NT2/D1 (cell line): ENCODE data around the gene SSMEM1.
"Not testable (repeated sequence)": the region's sequence is repeated elsewhere in the genome, so short reads cannot be mapped to it uniquely, and the experiment has no call there.

Experiments used
- DNase-seq: peaks from one replicate; pipeline ENCODE4 v3.0.0-alpha.2; 2011; ENCODE audit warnings: low read depth, low spot score
- H3K27me3 ChIP-seq: 2 replicates; pipeline ENCODE4 v1.6.0; 2011; ENCODE audit warnings: mild to moderate bottlenecking; ENCODE audit not compliant: insufficient read length, insufficient read depth
- H3K36me3 ChIP-seq: 2 replicates; pipeline ENCODE4 v1.6.1; 2011; ENCODE audit warnings: mild to moderate bottlenecking, low read length, mixed read lengths; ENCODE audit not compliant: insufficient read depth, insufficient read length
- H3K4me1 ChIP-seq: 2 replicates; pipeline ENCODE4 v1.5.1; 2011; ENCODE audit not compliant: insufficient read depth, insufficient read length
- H3K4me3 ChIP-seq: 2 replicates; pipeline ENCODE4 v1.5.1; 2011; ENCODE audit warnings: low read depth; ENCODE audit not compliant: insufficient read length
- H3K9ac ChIP-seq: 2 replicates; pipeline ENCODE4 v1.6.0; 2011; ENCODE audit warnings: low read depth; ENCODE audit not compliant: insufficient read length
- H3K9me3 ChIP-seq: 2 replicates; pipeline ENCODE4 v1.5.1; 2011; ENCODE audit warnings: mild to moderate bottlenecking, low read length; ENCODE audit not compliant: insufficient read depth
- SUZ12 ChIP-seq: IDR thresholded peaks from 2 replicates; pipeline ENCODE4 v1.6.1; 2011; ENCODE audit not compliant: insufficient read length, insufficient read depth; ENCODE audit errors: extremely low read depth
- YY1 ChIP-seq: IDR thresholded peaks from 2 replicates; pipeline ENCODE4 v1.6.1; 2011; ENCODE audit not compliant: insufficient read length, insufficient read depth
- ZNF274 ChIP-seq: IDR thresholded peaks from 2 replicates; pipeline ENCODE4 v1.6.1; 2011; ENCODE audit warnings: mild to moderate bottlenecking, low read depth, low read length

The SSMEM1 gene

GRCh38 chr7:130180571-130181262 lies 26.9 kb upstream of the SSMEM1 start:
- H3K4me3 ChIP-seq: no peak overlapping the region
- H3K4me1 ChIP-seq: no peaks in the 10 kb centered on the region
- no peak overlapping the region for H3K9ac ChIP-seq
- H3K9me3 ChIP-seq: no peaks in the 10 kb centered on the region
- H3K27me3 ChIP-seq: no peaks in the 10 kb centered on the region
- no peak for DNase-seq
- TF ChIP-seq ZNF274: no peak
- TF ChIP-seq SUZ12: no peak
- no peak for TF ChIP-seq YY1
- peaks cover 56% of the 10 kb centered on the region for H3K36me3 ChIP-seq

- DNase-seq: no peak
- no peak for TF ChIP-seq SUZ12
- no peak for TF ChIP-seq ZNF274
- no peak for TF ChIP-seq YY1
- H3K36me3 ChIP-seq: peaks cover 55% of the 10 kb centered on the region
Observed at GRCh38 chr7:130181263-130181605, 26.4 kb upstream of the SSMEM1 start.

GRCh38 chr7:130182990-130183389 lies 24.7 kb upstream of the SSMEM1 start:
- Histone ChIP-seq H3K4me1 (no peaks in the 10 kb centered on the region), H3K9me3 (no peaks in the 10 kb centered on the region), H3K4me3 (no peak overlapping the region), H3K27me3 (no peaks in the 10 kb centered on the region), H3K36me3 (peaks cover 51% of the 10 kb centered on the region), H3K9ac (no peak overlapping the region)
- TF ChIP-seq YY1: no peak
- no peak for TF ChIP-seq SUZ12
- TF ChIP-seq ZNF274: no peak
- DNase-seq: no peak

More at GRCh38 chr7:130181263-130181605, 26.4 kb upstream of the SSMEM1 start:
- Histone ChIP-seq H3K4me3 (no peak overlapping the region), H3K4me1 (no peaks in the 10 kb centered on the region), H3K27me3 (no peaks in the 10 kb centered on the region), H3K9ac (no peak overlapping the region), H3K9me3 (no peaks in the 10 kb centered on the region)

- not testable (repeated sequence) for H3K9ac ChIP-seq, H3K4me1 ChIP-seq, H3K27me3 ChIP-seq, H3K9me3 ChIP-seq, H3K4me3 ChIP-seq, DNase-seq
- H3K36me3 ChIP-seq: peaks cover 40% of the 10 kb centered on the region
Observed at GRCh38 chr7:130184349-130184748, 23.3 kb upstream of the SSMEM1 start.

GRCh38 chr7:130187360-130187759 lies 20.3 kb upstream of the SSMEM1 start:
- H3K27me3 ChIP-seq: no peaks in the 10 kb centered on the region
- no peak for DNase-seq
- peaks cover 26% of the 10 kb centered on the region for H3K36me3 ChIP-seq
- no peaks in the 10 kb centered on the region for H3K4me1 ChIP-seq
- H3K9ac ChIP-seq: no peak overlapping the region
- no peak for TF ChIP-seq SUZ12
- no peak for TF ChIP-seq YY1
- no peak for TF ChIP-seq ZNF274
- H3K9me3 ChIP-seq: no peaks in the 10 kb centered on the region
- H3K4me3 ChIP-seq: no peak overlapping the region

GRCh38 chr7:130189343-130189742 lies 18.3 kb upstream of the SSMEM1 start:
- Histone ChIP-seq H3K36me3 (peaks cover 24% of the 10 kb centered on the region), H3K9ac (no peak overlapping the region), H3K4me3 (no peak overlapping the region), H3K4me1 (no peaks in the 10 kb centered on the region), H3K9me3 (no peaks in the 10 kb centered on the region), H3K27me3 (no peaks in the 10 kb centered on the region)
- no peak for DNase-seq
- TF ChIP-seq ZNF274: no peak
- no peak for TF ChIP-seq YY1
- TF ChIP-seq SUZ12: no peak

GRCh38 chr7:130191791-130192190 lies 15.9 kb upstream of the SSMEM1 start:
- Histone ChIP-seq H3K27me3 (no peaks in the 10 kb centered on the region), H3K4me1 (no peaks in the 10 kb centered on the region), H3K4me3 (no peak overlapping the region), H3K36me3 (peaks cover 34% of the 10 kb centered on the region), H3K9ac (no peak overlapping the region), H3K9me3 (no peaks in the 10 kb centered on the region)
- TF ChIP-seq YY1 (no peak), ZNF274 (no peak), SUZ12 (no peak)
- DNase-seq: no peak
